GM21717 (cell line): ENCODE data around the gene SPON1.
"Not testable (repeated sequence)": the region's sequence is repeated elsewhere in the genome, so short reads cannot be mapped to it uniquely, and the experiment has no call there.

ENCODE experiments used
- ATAC-seq: cut with Tn5 transposase; IDR thresholded peaks from one replicate; pipeline ENCODE4 v1.9.1; 2021; ENCODE audit warnings: mild to moderate bottlenecking, moderate library complexity; ENCODE audit not compliant: unreplicated experiment

Gene SPON1

DNA sequence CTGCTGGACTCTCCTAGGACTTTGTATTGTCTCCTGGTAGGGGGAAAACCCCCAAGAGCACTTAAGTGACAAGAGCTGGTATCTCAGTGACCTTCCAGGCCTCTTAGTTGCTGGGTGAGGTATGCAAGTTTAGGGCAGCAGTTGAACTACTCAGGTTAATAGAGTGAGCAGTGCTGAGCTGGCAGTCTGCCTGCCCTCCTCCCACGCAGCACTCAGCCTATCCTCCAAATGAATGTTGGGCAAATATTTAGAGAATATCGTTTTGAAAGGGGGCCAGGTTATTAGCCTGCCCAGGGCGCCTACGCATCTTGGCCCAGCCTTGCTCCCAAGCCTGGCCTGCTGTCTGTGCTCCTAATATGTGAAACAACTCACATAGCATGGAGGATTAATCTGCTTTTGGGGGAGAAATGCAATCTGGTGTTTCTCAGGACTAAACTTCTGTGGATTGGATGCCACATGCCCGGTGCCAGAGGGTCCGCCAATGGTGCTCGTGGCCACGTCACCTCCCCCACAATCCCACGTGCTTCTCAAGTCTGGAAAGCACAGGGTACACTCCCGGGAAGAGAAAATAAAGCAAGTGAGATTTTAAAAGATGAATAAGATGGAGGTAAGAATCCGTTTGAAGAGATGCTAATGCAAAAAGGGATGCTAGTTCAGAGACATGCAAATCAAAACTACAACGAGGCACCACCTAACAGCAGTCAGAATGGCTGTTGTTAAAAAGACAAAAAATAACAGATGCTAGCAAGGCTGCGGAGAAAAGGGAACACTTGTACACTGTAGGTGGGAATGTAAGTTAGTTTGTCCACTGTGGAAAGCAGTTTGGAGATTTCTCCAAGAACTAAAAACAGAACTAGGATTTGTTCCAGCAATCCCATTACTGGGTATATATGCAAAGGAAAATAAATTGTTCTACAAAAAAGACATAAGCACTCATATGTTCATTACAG, 67.7 kb downstream of the SPON1 start:
- no peak for ATAC-seq

- not testable (repeated sequence) for ATAC-seq
Observed at GRCh38 chr11:14035526-14035925, 73.0 kb downstream of the SPON1 start.

DNA sequence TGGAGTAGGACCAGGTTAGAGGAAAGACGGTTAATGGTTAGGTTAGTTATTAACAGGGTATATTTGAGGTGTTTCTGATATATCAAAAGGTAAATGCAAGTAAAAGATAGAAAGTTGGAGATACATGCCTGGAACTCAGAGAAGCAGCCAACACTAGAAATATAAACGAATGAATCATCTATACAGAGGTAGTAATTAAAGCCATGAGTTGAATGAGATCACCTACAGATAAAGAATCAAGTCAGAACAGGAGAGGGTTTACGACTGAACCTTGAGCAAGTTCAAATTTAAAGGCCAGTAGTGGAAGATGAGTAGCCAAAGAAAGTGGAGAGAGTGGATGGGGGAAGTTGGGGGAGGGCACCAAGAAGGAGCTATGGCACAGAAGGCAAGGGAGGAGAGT, 73.9 kb downstream of the SPON1 start:
- ATAC-seq: no peak

DNA sequence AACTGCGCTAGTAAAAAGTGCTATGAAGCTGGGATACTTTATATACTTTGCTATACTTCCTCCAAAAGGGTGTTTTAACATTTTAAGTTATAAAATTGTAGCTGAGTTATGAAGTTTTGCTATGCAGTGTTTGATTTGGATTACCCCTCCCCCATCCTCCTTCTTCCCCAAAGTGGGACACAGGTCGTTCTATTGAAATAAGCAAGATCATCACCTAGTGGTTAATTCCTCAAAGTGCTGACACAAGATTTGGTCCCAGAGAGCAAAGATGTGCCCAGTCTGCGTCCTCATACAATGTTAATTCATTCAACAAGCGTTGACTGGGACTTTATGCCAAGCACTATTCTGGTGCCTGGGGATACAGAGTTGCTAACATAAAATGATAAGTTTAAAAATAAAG, 78.5 kb downstream of the SPON1 start:
- ATAC-seq: no peak

- no peak for ATAC-seq
Observed at GRCh38 chr11:14041565-14041964, 79.0 kb downstream of the SPON1 start.

GRCh38 chr11:14042686-14043465, 80.4 kb downstream of the SPON1 start:
- no peak for ATAC-seq

DNA sequence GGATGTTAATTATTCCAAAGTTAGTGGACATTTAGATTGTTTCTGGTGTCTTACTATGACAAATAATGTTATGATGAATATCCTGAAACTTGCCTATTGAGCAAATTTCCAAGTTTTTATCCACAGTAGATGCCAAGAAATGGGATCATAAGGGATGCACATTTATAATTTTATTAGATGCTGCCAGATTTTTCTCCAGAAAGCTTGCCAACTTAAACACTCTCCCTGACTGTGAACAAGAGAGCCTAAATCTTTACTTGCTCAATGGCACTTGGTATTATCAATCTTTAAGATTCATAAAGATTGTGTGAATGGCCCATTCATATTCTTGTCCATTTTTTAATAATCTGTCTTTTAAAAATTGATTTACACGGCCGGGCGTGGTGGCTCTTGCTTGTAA, 82.4 kb downstream of the SPON1 start:
- ATAC-seq: no peak

DNA sequence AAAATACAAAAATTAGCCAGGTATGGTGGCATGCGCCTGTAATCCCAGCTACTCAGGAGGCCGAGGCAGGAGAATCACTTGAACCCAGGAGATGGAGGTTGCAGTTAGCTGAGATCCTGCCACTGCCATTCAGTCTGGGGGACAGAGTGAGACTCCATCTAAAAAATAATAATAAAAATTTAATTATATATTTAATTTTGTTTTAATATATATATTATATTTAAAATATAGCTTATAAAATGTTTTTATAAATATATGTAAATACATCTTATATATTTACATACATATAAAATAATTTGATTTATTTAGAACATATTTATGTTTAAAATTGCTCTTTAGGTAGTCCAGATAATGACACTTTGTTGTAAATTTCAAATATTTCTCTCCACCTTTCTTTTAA, 82.9 kb downstream of the SPON1 start:
- ATAC-seq: no peak

- ATAC-seq: no peak
Observed at GRCh38 chr11:14052198-14052597, 89.7 kb downstream of the SPON1 start.

- ATAC-seq: no peak
Observed at GRCh38 chr11:14054116-14055107, 91.9 kb downstream of the SPON1 start.

GRCh38 chr11:14055936-14056335, 93.4 kb downstream of the SPON1 start:
- no peak for ATAC-seq

GRCh38 chr11:14058061-14058460, 95.5 kb downstream of the SPON1 start:
- ATAC-seq: no peak

GRCh38 chr11:14059491-14059890, 97.0 kb downstream of the SPON1 start:
- no peak for ATAC-seq

- no peak for ATAC-seq
Observed at GRCh38 chr11:14061721-14062120, 99.2 kb downstream of the SPON1 start.

GRCh38 chr11:14065141-14065540, 102.6 kb downstream of the SPON1 start:
- ATAC-seq: no peak

GRCh38 chr11:14065681-14066080, 103.2 kb downstream of the SPON1 start:
- no peak for ATAC-seq

DNA sequence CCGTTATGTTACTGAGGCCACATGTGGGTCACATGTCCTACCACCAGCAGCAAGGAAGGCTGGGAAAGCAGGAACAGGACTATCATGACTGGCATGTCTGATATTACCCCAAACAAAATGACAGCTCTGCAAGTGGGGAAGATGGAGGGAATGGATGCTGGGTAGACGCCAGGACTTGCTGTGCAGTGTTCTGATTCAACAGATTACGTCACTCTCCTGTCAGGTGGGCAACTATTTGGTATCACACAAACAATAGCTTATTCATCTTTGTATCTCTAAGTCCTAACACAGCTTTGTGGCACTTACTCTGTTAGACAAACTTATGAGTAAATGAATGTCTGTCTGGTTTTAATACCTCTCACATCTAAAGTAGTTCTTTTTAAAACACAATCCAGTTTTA, 105.2 kb downstream of the SPON1 start:
- no peak for ATAC-seq

DNA sequence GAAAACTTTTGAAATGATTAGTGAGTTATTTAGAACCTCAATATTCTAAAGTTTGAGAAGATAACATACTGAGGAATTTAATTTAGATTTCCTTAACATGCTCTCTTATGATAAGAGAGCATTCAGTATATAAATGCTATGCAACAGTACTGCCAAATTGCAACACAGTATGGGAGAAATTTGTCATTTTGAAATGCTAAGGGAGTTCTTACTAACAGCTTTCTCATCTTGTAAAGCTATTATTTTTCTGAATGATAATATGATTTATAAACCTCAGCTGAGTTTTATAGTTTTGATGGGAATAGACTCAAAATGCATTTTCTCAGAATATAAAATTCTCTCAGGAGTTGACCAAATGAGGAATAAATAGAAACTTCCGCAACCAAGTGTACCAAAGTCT, 108.4 kb downstream of the SPON1 start:
- no peak for ATAC-seq

GRCh38 chr11:14073849-14074476, 111.4 kb downstream of the SPON1 start:
- ATAC-seq: no peak
